NB4 (cell line): Measurements from ENCODE around the gene CDHR3.

Source experiments
- CTCF ChIP-seq: IDR thresholded peaks from one replicate; pipeline ENCODE4 v1.5.1; 2012; ENCODE audit warnings: low read depth, low read length
- MYC ChIP-seq: IDR thresholded peaks from 2 replicates; pipeline ENCODE4 v1.6.1; 2011; ENCODE audit warnings: low read depth, low read length
- POLR2A ChIP-seq: IDR thresholded peaks from 2 replicates; pipeline ENCODE4 v1.6.1; 2011; ENCODE audit warnings: mild to moderate bottlenecking; ENCODE audit not compliant: insufficient read length; ENCODE audit errors: extremely low read depth
- TF ChIP-seq, protein P1 (sequence below): IDR thresholded peaks from 2 replicates; pipeline ENCODE4 v1.6.1; 2011; ENCODE audit warnings: low read depth, low read length

DNA sequence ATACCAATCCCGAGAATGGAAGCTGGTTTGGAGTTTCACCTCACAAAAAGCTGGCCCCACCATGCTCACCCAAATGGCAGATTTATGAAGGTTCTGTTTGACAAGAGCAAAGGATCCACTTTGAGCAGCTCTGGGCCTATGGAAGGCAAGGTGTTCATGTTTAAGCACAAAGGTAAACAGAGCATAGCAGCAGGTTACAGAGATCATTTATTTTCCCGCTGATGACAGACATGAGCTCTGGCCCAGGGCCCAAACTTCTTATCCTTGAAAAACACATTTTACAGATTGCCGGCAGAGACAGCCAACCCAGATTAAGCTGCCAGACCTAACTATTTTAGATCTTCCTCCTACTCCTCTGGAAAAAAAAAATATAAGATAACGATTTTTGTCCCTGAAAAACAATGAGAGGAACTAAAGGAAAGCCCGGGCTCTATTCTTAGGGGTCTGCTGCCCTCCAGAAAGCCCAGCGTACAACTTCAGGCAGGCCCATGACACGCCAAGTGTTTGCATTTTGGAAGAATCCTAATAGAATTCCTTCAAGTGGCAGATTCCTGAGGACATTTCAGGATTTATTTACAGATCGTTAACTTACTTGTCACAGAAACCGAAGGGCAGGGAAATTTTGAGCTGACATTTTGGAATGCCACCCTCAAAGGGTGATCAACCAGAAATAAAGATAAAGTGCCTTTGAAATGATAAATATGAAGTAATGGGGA is 109.1 kb downstream of the CDHR3 start:
- no peak for TF ChIP-seq CTCF
- TF ChIP-seq POLR2A, result no peak
- peak; percentile 38; the same call in 1 of the 2 replicates for TF ChIP-seq MYC
- TF ChIP-seq, protein P1, sequence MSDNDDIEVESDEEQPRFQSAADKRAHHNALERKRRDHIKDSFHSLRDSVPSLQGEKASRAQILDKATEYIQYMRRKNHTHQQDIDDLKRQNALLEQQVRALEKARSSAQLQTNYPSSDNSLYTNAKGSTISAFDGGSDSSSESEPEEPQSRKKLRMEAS, result no peak
